GM03348 (cell line): ENCODE measurements around the gene UBE2J1.

Experiments used
- DNase-seq: peaks from one replicate; pipeline ENCODE4 v3.0.0; 2012; ENCODE audit warnings: low spot score

UBE2J1 gene

DNA sequence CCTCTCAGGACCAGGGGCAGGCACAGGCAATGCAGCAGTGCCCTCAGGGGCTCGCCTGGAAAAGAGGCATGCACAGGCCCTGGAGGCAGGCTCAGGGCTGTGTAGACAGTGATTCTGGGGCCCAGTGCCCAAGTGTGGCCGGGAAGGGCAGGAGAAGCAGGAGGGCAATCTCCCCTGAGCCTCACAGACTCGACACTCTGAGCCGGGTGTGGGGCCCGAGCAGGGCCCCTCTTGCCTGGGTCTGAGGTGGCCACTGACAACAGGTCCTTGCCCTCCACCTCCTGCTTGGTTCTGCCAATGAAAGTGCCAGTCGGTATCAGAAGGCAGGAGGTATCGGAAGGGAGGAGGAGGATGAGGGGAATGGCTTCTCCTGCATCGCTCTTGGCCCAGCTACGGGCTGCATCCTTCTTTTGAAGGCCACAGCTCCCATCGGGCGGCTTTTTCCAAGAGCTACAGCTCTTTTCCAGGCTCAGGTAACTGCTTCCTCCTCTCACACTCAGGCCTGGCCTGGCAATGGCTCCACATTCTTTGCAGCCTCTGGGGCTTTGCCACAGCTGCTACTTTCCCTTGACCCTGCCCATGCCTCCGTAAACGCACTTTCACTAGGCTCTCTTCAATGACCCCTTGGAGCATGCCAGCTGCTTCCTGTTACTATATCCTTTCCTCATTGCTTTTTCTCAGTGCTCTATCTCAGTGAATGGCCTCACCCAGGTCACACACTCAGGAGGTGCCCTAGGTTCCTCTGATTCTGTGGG, 61.9 kb downstream of the UBE2J1 start:
- DNase-seq: no peak

GRCh38 chr6:89289710-89290109, 62.8 kb downstream of the UBE2J1 start:
- no peak for DNase-seq

DNA sequence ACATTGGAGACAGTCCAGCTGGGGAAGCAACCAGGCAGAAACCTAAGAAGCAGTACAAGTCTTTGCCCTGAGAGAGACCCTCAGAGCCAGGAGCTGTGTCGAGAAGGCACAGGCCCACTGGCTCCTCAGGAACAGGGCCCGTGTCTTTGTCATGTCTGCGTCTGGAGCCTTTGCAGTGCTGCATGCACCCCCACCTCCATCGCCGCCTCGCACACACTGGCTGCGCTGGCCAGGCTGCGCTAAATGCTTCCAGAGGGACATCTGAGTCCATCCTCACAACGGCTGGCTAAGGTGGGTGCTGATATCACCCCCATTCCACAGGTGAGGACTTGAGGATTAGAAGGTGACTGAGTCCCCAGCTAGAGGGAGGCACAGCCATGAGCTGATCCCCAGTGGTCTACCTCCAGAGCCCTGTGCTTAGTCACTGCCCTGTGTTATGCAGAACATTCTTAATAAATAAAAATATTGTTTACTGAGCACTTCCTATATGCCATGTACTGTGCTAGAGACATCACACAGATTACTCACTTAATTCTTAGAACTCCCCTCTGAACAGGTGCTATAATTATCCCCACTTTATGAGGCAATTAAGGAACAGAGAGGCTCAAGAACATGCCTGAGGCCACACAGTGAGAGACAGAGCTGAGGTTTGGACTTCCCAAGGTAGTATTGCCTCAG, 65.0 kb downstream of the UBE2J1 start:
- no peak for DNase-seq

DNA sequence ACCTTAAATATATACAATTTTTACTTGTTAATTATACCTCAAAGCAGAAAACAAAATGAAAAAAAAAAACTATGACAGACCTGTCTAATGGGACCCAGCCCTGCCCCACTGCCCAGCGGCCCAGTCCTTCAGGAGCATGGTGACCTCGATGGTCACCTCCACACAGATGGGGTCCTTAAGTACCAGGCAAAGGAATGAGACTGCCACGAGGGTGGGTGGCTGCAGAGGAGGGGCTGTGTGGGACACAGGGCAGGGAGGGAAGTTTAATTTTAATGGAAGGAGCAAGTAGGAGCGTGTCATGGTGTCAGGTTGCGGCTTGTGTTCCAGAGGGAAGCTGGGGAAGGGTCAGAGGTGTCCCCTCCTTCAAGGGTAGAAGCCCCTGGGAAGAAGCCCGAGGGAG, 66.0 kb downstream of the UBE2J1 start:
- DNase-seq: no peak

DNA sequence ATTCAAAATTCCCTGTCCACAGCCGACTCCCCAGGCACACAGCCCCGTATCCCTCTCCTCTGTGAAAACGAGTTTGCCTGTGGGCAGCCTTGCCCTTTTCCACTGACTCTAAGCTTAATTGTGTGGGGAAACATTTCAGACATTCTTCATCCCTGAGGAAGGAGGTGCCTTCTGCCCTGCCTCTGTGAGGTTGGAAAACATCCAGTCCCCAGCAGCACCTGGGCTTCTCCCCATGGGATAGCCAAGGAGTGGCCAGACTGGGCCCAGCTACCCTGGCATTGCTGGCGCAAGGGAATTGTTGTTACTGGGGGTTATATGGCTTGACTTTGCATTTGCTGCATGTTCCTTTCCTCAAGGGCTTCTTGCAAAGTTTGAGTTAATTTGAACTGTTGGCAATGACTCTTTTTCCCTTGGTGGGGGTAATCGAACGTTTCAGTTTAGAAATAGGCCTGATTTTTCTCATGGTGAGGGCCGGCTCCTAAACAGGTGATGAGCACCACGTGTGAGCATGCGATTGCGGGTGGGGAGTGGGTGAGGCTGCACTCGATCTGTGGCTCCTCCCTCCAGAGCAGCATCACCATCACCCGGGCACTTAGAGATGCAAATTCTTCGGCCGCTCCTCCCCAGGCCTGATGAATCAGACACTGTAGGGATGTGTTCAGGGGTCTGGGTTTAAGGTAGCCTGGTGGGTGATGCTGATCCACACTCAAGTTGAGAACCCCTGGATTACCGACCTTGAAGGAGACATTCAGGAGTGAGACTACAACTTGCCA, 67.4 kb downstream of the UBE2J1 start:
- no peak for DNase-seq

GRCh38 chr6:89284081-89284480, 68.4 kb downstream of the UBE2J1 start:
- DNase-seq: no peak

DNA sequence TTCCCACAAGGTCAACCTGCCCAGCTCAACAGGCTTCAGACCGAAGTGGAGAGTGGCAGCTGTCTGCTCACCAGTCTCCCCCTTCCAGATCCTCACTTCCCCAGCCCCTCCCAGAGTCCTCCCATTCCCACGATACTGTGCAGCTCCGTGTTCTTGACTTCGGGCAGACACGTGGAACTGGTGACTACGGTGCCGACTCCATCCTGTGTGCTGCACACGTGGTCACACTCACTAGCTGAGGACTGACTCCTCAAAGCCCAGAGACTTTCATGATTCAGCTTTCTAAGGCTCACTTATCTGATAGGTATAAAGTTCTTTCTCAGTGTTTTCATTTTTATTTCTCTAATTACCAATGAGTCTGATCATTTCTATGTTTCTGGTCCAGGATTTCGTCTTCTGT, 69.8 kb downstream of the UBE2J1 start:
- DNase-seq: no peak

GRCh38 chr6:89281779-89282246, 70.7 kb downstream of the UBE2J1 start:
- DNase-seq: no peak

DNA sequence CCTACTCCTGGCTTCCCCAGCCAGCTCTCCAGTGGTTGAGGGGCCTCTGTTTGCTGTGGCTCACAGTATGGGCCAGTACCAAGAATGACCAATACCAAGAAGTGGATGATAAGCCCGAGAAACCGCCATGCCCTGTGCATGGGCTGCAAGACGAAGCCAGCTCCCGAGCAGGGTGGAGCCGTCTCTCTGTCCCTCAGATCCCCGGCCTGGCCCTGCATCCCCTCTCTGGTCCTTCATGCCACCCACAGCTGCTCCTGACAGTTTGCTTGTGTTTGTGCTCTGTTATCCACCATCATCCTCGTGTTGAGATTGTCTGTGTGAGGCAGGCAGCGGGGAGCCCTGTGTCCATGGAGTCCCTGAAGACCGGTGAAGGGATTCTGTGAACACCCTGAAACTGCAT, 73.6 kb downstream of the UBE2J1 start:
- no peak for DNase-seq
